ENCODE results near the gene UBQLN1.
A peak's percentile ranks its signal among the peaks of the same experiment; 100 is the strongest.
"Not testable (repeated sequence)": the region's sequence is repeated elsewhere in the genome, so short reads cannot be mapped to it uniquely, and the experiment has no call there.

UBQLN1 gene

GRCh38 chr9:83707768-83708514 lies at the start of gene UBQLN1:
UBQLN1 (minus strand) TSS chr9:83707958; CDS start chr9:83707679, 279 bp downstream.
- DNase-seq = peak; percentile 89

- no peak for DNase-seq
These were observed 46.7 kb upstream of the UBQLN1 start for GRCh38 chr9:83754383-83754977.

GRCh38 chr9:83749706-83750105 lies 41.9 kb upstream of the UBQLN1 start:
- DNase-seq = no peak

GRCh38 chr9:83744206-83744605 lies 36.4 kb upstream of the UBQLN1 start:
- DNase-seq = no peak

GRCh38 chr9:83733739-83734138 lies 26.0 kb upstream of the UBQLN1 start:
- DNase-seq = no peak

GRCh38 chr9:83728591-83729368 lies 21.0 kb upstream of the UBQLN1 start:
- DNase-seq = not testable (repeated sequence)

- no peak for DNase-seq
These were observed 16.7 kb upstream of the UBQLN1 start for GRCh38 chr9:83724436-83724835.

GRCh38 chr9:83722726-83723495 lies 15.2 kb upstream of the UBQLN1 start:
- DNase-seq = no peak

GRCh38 chr9:83721509-83721908 lies 13.8 kb upstream of the UBQLN1 start:
- no peak for DNase-seq

GRCh38 chr9:83715794-83716193 lies 8.0 kb upstream of the UBQLN1 start:
- no peak for DNase-seq

- DNase-seq = no peak
These were observed 7.5 kb upstream of the UBQLN1 start for GRCh38 chr9:83715221-83715620.

- DNase-seq = no peak
These were observed 6.6 kb upstream of the UBQLN1 start for GRCh38 chr9:83714329-83714728.

GRCh38 chr9:83708515-83709158 lies 879 bp upstream of the UBQLN1 start:
- peak; percentile 40 for DNase-seq

- DNase-seq = no peak
These were observed 315 bp downstream of the UBQLN1 start for GRCh38 chr9:83707518-83707767.

GRCh38 chr9:83706676-83707517 lies 861 bp downstream of the UBQLN1 start:
- peak; percentile 21 for DNase-seq

- DNase-seq = not testable (repeated sequence)
These were observed 2.5 kb downstream of the UBQLN1 start for GRCh38 chr9:83705219-83705651.

- no peak for DNase-seq
These were observed 6.0 kb downstream of the UBQLN1 start for GRCh38 chr9:83701769-83702168.

GRCh38 chr9:83701286-83701685 lies 6.5 kb downstream of the UBQLN1 start:
- no peak for DNase-seq

GRCh38 chr9:83699615-83700014 lies 8.1 kb downstream of the UBQLN1 start:
- no peak for DNase-seq

GRCh38 chr9:83698976-83699585 lies 8.7 kb downstream of the UBQLN1 start:
- DNase-seq = no peak

GRCh38 chr9:83691492-83691891 lies 16.3 kb downstream of the UBQLN1 start:
- DNase-seq = no peak
